ENCODE measurements around the gene FAAP20.
A peak's percentile ranks its signal among the peaks of the same experiment; 100 is the strongest.

The FAAP20 gene

DNA sequence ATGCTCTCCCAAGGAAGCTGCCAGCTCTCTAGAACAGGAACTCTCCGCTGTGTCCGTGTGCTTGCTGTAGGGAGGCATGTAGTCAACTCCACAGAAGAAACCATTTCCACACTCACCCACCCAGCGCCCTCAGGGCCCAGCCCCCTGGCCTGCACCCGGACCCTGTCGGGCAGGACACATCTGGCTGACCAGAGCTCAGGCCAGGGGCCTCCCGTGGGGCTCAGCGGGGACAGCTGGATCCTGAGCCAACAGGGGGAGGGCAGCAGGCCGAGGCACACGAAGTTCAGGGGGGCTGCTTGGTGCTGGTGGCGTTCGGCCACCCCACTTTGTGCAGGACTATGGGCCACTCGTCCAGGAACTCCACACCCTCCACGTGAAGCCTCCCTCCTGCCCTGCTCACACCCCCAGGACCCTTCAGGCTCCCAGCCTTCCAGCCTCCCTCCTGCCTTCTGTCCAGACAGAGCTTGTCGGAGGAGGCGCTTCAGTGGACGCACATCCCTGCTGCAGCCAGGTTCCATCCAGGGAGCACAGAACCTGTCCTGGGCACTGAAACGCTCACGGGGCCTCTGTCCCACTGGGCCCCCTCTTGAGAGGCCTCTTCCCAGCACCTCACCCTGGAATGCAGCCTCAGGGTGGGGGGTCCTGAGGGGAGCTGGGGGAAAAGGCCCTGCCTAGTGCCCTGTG is 15.0 kb upstream of the FAAP20 start:
- H3K4me1 ChIP-seq (ENCODE audit: control insufficient read depth, insufficient read depth, low read length), result peaks cover 42% of the 10 kb centered on the region
- no peak overlapping the region for H3K4me3 ChIP-seq (ENCODE audit: insufficient read depth, low read depth, low read length)
- no peak overlapping the region for H3K27ac ChIP-seq (ENCODE audit: insufficient read depth, low read depth, low read length, poor library complexity, severe bottlenecking)
- WGBS, 2 experiments, result 87% methylated on average over 18 of the region's 18 CpGs
- H3K27me3 ChIP-seq (ENCODE audit: control insufficient read depth, insufficient read depth, low read length, poor library complexity, severe bottlenecking), result peaks cover 11% of the 10 kb centered on the region
- no peaks in the 10 kb centered on the region for H3K36me3 ChIP-seq (ENCODE audit: control insufficient read depth, insufficient read depth, low read length)
- H3K9me3 ChIP-seq (ENCODE audit: control insufficient read depth, low read length), result no peaks in the 10 kb centered on the region

DNA sequence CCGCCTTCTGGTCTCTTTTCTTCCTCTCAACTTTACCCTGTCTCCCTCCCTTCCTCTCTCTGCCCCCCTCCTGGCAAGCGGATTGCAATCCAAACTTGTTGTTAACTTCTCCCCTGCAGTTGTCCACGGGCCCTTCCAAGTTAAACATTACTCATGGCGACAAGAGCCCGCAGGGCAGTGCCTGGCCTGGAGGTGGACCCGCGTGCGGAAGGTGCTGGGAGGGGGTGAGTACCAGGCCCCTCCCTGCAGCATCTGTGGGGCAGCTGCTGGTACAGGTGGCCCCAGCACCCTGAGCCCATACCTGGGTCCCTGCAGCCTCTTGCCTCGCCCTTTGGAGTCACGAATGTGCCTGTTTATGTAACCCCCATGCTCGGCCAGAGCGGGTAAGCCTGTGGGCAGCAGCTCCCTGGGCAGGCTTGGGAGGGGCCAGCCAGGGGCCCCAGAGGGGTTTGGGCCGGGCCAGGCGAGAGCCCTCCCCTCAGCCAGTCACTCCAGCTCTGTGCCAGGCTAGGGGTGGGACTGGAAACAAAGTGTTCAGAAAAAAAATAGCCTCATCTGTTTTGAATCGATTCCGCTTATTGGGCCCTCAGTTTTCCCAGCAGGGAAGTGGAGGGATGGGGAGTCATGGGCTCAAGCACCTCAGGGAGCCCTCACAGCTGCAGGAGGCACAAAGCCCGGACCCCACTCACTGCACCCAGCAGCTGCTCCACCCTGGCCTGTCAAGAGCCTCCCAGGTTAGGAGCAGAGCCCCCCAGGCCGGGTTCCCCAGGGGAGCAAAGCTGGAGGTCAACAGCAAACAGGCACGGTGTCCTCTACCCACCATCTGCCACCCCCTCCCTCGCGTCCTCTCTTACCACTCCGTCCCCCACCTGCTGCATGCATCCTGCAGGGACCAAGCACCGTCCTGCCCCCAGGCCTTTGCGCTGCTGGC is 14.0 kb upstream of the FAAP20 start:
- Histone ChIP-seq H3K27ac (ENCODE audit: insufficient read depth, low read depth, low read length, poor library complexity, severe bottlenecking) (no peak overlapping the region), H3K27me3 (ENCODE audit: control insufficient read depth, insufficient read depth, low read length, poor library complexity, severe bottlenecking) (peaks cover 11% of the 10 kb centered on the region), H3K4me1 (ENCODE audit: control insufficient read depth, insufficient read depth, low read length) (peaks cover 39% of the 10 kb centered on the region), H3K36me3 (ENCODE audit: control insufficient read depth, insufficient read depth, low read length) (no peaks in the 10 kb centered on the region), H3K9me3 (ENCODE audit: control insufficient read depth, low read length) (no peaks in the 10 kb centered on the region), H3K4me3 (ENCODE audit: insufficient read depth, low read depth, low read length) (no peak overlapping the region)
- WGBS, 2 experiments, result 85% methylated on average over 24 of the region's 24 CpGs

DNA sequence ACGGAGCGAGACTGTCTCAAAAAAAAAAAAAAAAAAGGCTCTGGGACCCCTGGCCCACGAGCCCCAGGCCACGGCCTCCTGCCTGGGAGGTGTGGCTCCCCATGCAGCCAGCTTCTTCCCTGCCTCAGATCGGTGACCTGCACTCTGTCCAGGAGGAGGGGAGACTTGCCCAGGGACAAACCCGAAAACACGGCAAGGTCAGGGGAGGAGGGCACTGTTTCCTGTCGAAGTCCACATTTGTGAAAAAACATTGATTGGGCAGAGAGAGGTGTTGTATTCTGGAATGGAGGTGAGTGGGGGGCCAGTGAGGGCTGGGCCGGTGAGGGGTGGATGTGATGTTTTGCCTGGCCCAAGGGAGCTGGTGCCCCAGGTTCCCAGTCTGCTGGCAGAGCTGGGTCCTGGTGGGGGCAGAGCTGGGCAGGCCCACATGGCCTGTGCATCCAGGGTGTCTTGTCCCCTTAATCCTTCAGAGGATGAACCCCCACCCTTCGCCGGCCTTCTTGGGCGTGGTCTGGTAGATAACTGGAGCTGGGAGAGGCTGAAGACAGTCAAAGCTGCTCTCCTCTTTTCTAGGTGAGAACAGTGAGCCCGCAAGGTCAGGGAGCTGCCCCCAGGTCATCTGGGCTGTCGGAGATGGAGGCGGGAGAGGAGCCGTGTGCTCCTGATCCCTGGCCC is 12.4 kb upstream of the FAAP20 start:
- Histone ChIP-seq H3K9me3 (ENCODE audit: control insufficient read depth, low read length) (no peaks in the 10 kb centered on the region), H3K4me1 (ENCODE audit: control insufficient read depth, insufficient read depth, low read length) (peaks cover 26% of the 10 kb centered on the region), H3K27ac (ENCODE audit: insufficient read depth, low read depth, low read length, poor library complexity, severe bottlenecking) (no peak overlapping the region), H3K36me3 (ENCODE audit: control insufficient read depth, insufficient read depth, low read length) (no peaks in the 10 kb centered on the region), H3K4me3 (ENCODE audit: insufficient read depth, low read depth, low read length) (no peak overlapping the region), H3K27me3 (ENCODE audit: control insufficient read depth, insufficient read depth, low read length, poor library complexity, severe bottlenecking) (peaks cover 11% of the 10 kb centered on the region)
- WGBS, 2 experiments, result 86 to 89% methylated on average over 16 of the region's 16 CpGs

DNA sequence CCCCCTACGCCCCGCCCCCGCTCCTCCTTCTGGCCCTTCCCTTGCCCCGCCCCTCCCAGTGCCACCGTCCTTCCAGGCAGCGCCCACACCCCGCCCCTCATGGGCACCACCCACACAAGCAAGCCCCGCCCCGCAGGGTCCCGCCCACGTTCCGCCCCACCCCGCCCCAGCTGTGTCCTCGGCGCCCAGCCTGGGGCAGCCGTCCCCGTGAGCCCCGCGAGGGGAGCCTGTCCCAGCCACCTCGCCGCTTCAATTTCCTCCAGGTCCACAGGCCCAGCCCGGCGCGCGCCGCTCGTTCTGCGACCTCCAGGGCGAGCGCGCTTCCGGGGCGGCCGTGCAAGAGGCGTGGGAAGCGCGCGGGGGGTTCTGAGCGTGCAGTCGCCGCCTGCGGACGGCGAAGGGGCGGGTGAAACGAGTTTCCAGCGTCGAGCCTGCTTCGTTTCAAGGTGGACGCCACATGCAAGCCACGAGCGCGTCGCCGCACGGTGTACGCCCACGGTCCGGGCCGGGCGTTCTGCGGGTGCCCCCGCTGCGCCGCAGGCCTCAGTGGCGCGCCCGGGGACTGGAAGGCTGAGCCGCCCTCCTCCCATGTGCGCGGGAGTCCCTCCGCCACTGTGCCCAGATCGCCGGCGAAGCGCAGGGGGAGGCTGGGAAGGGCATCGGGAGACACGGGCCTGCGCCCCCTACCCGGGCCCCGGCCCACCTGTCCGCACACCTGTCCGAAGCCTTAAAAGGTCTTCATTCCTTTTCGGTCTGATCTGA is 10.8 kb upstream of the FAAP20 start:
- Histone ChIP-seq H3K9me3 (ENCODE audit: control insufficient read depth, low read length) (no peaks in the 10 kb centered on the region), H3K36me3 (ENCODE audit: control insufficient read depth, insufficient read depth, low read length) (no peaks in the 10 kb centered on the region), H3K27me3 (ENCODE audit: control insufficient read depth, insufficient read depth, low read length, poor library complexity, severe bottlenecking) (peaks cover 11% of the 10 kb centered on the region), H3K4me3 (ENCODE audit: insufficient read depth, low read depth, low read length) (peak overlapping the region; percentile 37), H3K27ac (ENCODE audit: insufficient read depth, low read depth, low read length, poor library complexity, severe bottlenecking) (no peak overlapping the region), H3K4me1 (ENCODE audit: control insufficient read depth, insufficient read depth, low read length) (peaks cover 26% of the 10 kb centered on the region)
- 17 to 20% methylated on average over 80 to 81 of the region's 84 CpGs for WGBS, 2 experiments

DNA sequence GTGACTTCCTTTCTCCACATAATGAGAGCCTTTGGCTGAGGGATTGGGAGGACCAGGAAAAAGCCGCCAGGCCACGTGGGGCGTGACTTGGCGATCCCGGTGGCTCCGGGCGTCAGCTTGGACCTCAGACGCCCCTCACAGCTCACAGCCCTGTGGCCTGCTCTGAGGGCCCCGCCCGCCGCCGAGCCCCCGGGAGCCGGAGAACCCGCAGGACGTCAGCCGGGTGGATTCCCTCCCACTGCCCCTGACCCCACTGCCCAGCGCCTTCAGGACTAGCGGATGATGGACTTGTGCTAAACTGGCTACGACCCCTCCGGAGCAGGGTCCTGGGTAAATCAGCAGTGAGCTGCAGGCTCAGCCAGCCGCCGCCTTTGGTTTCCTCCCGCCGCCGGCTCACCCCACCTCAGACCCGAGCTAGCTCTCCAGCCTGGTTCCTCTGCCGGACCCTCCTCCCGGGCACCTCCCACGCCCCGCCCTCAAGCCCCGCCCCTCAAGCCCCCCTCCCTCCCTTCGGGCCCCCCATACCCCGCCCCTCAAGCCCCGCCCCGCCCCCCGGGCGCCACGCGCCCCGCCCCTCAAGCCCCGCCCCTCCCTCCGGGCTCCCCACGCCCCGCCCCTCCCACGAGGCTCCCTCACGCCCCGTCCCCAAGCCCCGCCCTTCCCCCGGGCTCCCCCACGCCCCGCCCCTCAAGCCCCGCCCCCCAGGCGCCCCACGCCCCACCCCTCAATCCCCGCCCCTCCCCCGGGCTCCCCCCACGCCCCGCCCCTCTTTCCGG is 10.0 kb upstream of the FAAP20 start:
- WGBS, 2 experiments, result 3 to 4% methylated on average over 28 to 31 of the region's 60 CpGs
- Histone ChIP-seq H3K4me1 (ENCODE audit: control insufficient read depth, insufficient read depth, low read length) (peaks cover 29% of the 10 kb centered on the region), H3K27me3 (ENCODE audit: control insufficient read depth, insufficient read depth, low read length, poor library complexity, severe bottlenecking) (peaks cover 11% of the 10 kb centered on the region), H3K27ac (ENCODE audit: insufficient read depth, low read depth, low read length, poor library complexity, severe bottlenecking) (peak overlapping the region; percentile 40), H3K4me3 (ENCODE audit: insufficient read depth, low read depth, low read length) (peak overlapping the region; percentile 36), H3K36me3 (ENCODE audit: control insufficient read depth, insufficient read depth, low read length) (no peaks in the 10 kb centered on the region), H3K9me3 (ENCODE audit: control insufficient read depth, low read length) (no peaks in the 10 kb centered on the region)

DNA sequence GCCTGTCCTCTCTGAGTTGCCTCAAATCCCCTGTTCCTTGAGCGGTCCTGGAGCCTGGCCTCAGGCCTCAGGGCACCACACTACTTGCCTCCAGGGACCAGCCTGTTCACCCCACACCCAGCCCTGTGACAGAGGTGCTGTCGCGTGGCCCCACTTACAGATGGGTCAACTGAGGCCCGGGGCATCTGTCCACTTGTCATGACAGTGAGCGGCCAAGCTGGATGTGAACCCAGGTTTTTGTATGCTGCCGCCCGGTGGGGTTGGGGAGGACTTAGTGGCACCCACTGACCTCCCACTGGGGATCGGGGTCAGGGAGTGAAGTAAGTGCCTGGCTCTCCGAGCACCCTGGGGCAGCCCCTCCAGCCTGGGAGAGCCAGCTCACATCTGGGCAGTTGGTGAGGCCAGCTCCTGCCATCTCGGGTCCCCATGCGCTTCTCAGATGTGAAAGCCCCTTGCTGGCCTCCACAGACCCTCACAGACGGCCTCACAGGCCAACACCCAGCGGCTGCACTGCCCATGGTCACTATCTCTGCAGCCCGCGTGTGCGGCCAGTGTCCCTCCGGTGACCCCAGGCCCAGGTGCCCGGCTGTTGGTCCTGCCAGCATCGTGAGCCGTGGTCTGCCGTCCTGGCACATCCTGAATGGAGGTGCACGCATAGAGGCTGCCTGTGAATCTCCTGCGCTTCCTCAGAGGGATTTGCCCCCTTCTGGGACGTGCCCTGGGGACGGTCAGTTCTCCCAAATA is 9.3 kb upstream of the FAAP20 start:
- 82% methylated on average over 25 of the region's 25 CpGs for WGBS, 2 experiments
- H3K9me3 ChIP-seq (ENCODE audit: control insufficient read depth, low read length), result no peaks in the 10 kb centered on the region

DNA sequence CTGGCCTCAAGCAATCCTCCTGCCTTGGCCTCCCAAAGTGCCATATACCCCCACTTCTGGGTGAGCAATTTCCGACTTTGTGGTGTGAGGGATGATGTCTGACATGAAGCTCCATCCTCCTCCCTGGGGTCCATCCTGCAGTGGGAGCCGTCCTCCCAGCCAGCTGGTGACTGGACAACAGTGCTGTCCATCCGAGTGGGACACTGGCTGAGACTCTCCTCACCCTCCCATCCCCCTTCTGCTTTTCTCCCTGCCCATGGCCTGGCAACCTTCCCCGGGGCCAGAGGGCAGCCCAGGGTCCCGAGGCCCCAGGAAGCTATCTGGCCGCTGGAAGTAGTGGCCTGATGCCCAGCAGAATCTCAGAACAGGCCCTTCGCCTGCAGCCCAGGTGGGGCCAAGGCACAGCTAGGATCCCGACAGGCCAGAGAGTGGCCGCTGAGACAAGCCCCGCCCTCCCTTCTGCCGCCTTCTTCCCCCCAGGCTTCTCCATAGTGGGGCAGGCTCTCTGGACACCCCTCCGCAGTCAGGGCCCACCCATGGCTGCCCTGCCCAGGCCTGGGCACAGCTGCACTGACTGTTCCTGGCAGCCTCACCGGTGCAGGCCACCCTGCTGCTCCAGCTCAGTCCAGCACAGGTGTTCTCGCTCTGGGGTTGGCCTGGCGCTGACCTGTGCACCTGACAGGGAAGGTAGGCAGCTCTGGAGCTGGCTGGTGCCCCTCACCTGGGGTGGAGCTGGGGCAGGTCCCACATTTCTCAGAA is 8.4 kb upstream of the FAAP20 start:
- H3K27me3 ChIP-seq (ENCODE audit: control insufficient read depth, insufficient read depth, low read length, poor library complexity, severe bottlenecking), result peaks cover 11% of the 10 kb centered on the region
- WGBS, 2 experiments, result 88 to 89% methylated on average over 15 of the region's 15 CpGs
- no peaks in the 10 kb centered on the region for H3K36me3 ChIP-seq (ENCODE audit: control insufficient read depth, insufficient read depth, low read length)
- H3K9me3 ChIP-seq (ENCODE audit: control insufficient read depth, low read length), result no peaks in the 10 kb centered on the region
- peaks cover 18% of the 10 kb centered on the region for H3K4me1 ChIP-seq (ENCODE audit: control insufficient read depth, insufficient read depth, low read length)
- no peak overlapping the region for H3K27ac ChIP-seq (ENCODE audit: insufficient read depth, low read depth, low read length, poor library complexity, severe bottlenecking)
- no peak overlapping the region for H3K4me3 ChIP-seq (ENCODE audit: insufficient read depth, low read depth, low read length)

More for the DNA sequence above, 9.3 kb upstream of the FAAP20 start:
- peaks cover 11% of the 10 kb centered on the region for H3K27me3 ChIP-seq (ENCODE audit: control insufficient read depth, insufficient read depth, low read length, poor library complexity, severe bottlenecking)
- H3K4me3 ChIP-seq (ENCODE audit: insufficient read depth, low read depth, low read length), result peak overlapping the region; percentile 36
- no peaks in the 10 kb centered on the region for H3K36me3 ChIP-seq (ENCODE audit: control insufficient read depth, insufficient read depth, low read length)
- peaks cover 27% of the 10 kb centered on the region for H3K4me1 ChIP-seq (ENCODE audit: control insufficient read depth, insufficient read depth, low read length)
- no peak overlapping the region for H3K27ac ChIP-seq (ENCODE audit: insufficient read depth, low read depth, low read length, poor library complexity, severe bottlenecking)

DNA sequence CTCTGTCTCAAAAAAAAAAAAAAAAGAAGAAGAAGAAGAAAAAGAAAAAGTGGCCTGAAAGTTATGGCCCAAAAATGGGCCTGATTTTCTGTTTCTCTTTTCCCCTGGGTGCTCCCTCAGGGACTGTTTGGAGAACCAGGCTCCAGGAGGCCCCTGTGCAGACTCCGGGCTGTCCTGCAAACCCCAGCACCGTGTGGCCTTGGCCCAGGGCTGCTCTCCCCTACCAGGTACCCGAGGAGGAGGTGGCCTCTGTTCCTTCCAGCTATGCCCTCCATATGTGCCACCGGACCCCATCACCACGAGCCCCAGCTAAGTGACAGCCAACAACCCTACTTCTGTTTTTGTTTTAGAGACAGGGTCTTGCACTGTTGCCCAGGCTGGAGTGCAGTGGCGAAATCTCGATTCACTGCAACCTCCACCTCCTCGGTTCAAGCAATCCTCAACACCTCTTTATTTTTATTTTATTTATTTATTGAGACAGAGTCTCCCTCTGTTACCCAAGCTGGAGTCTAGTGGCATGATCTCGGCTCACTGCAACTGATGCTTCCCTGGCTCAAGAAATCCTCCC is 7.5 kb upstream of the FAAP20 start:
- no peaks in the 10 kb centered on the region for H3K36me3 ChIP-seq (ENCODE audit: control insufficient read depth, insufficient read depth, low read length)
- no peak overlapping the region for H3K4me3 ChIP-seq (ENCODE audit: insufficient read depth, low read depth, low read length)
- 92 to 94% methylated on average over 9 of the region's 9 CpGs for WGBS, 2 experiments
- H3K9me3 ChIP-seq (ENCODE audit: control insufficient read depth, low read length), result no peaks in the 10 kb centered on the region
- peaks cover 17% of the 10 kb centered on the region for H3K4me1 ChIP-seq (ENCODE audit: control insufficient read depth, insufficient read depth, low read length)
- H3K27me3 ChIP-seq (ENCODE audit: control insufficient read depth, insufficient read depth, low read length, poor library complexity, severe bottlenecking), result peaks cover 11% of the 10 kb centered on the region
- H3K27ac ChIP-seq (ENCODE audit: insufficient read depth, low read depth, low read length, poor library complexity, severe bottlenecking), result no peak overlapping the region
